NCI-H524 (cell line): ENCODE data around the gene BTAF1.

Experiments used
- DNase-seq, 2 experiments: peaks; one replicate each; lab custom pipeline; 2025; lab: John Stamatoyannopoulos, UW

BTAF1 gene

DNA sequence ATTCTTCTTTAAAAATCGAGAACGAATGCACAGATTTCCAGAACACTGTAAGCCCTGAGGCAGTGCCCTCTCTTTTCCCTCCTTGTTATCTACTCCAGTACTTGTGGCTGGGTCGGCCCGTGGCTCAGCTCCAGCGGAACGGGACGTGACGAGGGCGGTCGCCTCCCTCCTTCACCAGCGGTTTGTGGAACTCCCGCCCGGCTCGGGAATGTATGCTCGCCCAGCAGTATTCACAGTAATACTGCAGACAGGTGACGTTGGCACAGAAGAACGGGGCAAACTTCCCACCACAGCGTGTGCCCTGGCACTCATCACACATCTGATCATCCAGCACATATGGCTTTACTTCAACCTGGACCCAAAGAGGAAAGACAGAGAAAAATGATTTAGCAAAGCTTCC, 128.5 kb downstream of the BTAF1 start:
- no peak for DNase-seq

DNA sequence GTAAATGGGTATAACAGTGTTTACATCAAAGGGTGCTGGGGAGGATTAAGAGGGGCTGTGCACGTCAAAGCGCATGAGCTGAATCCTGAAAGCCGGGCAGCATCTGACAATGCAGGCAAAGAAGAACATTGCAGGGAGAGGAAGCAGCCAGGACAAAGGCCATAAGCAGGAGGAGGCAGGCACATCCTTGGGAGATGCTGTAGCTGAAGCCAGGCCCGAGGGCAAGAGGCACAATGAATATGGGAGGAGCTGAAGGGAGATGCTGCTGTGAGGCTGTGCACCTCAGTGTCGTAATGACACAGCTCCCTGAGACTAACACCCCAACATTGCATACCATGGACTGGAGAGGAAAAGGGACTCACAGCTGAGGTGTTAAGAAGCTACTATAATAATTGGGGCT, 129.2 kb downstream of the BTAF1 start:
- DNase-seq = no peak

DNA sequence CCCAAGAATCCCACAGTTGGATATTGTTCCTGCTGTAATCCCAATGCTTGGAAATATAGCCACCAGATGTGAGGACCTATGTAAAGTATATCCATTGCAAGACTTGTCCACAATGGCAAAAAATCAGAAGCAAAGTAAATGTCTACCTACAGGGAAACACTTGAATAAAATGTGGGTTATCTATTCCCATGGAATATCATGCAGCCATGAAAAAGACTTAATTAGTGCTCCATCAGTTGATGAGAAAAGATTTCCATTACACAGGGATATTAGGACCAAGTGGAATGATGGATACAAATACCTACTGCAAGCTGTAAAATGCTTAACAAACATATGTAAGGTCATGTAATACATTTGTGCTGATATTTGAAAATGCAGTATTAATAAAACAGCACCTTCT, 131.2 kb downstream of the BTAF1 start:
- no peak for DNase-seq

DNA sequence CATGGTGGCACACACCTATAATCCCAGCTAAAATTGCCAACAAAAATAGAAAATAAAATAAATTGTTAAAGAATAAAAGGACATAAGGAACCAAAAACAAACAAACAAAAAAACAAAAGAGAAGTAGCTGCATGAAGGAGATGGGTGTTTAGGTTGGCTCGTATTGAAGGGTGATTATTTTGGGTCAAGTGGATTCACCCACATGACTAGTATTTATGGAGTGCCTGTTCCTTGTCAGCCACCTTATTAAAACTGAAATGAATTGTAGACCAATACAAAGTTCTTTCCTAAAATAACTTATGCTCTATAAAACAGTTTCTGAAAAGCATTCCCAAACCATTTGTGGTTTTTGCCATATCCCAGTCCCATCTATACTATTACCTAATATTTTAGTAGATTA, 138.7 kb downstream of the BTAF1 start:
- no peak for DNase-seq

DNA sequence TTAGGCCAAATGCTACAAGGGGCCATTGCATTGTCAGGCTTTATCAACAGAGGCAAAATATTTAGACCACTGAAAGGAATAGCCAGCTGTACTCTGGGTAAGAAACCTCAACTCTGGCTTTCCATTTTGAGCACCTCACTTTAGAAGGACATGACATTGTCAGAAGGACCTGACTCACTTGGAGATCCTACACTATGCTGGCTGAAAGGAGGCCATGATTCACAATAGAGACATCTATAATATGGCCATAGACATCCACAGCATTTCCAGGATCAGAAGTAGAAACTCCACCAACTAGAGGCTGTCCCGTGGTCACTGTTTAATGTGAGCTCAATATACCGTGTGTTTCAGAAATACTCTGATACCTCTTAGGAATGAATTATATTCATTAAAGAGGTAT, 140.9 kb downstream of the BTAF1 start:
- DNase-seq = no peak

DNA sequence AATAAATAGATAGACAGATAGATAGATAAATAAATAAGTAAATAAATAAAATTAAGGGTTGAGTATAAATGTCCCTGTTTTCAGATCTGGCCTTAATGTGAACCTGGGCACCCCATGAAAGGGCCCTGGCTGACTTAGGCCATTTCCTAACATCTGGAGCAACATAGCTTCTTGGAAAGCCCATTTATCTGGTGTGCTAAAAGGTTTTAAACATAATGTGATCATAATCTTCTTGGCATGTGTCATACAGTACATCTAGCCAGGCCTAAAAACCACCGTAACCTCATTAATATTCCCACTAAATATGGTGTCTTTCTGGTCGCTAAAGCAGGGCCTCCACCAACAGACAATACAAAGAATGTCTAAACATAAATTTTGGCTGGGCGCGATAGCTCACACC, 142.8 kb downstream of the BTAF1 start:
- no peak for DNase-seq

DNA sequence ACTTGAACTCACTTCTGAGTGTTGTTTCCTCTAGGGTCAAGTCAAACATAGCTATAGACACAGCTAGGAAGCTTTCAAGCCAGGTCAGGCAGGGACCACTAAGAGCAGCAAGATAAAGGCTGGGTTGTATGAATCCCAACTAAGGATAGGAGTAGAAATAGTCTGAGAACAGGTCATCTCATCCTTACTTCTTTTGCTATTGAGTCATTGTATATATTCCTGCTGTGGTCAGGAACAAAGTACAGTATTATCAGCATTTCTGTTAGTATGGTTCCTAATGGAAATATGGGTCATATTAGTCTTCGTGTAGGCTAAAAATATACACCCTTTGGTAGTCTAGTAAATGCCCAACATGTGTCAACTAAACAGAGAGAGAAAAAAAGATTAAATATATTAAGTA, 145.3 kb downstream of the BTAF1 start:
- DNase-seq = no peak

DNA sequence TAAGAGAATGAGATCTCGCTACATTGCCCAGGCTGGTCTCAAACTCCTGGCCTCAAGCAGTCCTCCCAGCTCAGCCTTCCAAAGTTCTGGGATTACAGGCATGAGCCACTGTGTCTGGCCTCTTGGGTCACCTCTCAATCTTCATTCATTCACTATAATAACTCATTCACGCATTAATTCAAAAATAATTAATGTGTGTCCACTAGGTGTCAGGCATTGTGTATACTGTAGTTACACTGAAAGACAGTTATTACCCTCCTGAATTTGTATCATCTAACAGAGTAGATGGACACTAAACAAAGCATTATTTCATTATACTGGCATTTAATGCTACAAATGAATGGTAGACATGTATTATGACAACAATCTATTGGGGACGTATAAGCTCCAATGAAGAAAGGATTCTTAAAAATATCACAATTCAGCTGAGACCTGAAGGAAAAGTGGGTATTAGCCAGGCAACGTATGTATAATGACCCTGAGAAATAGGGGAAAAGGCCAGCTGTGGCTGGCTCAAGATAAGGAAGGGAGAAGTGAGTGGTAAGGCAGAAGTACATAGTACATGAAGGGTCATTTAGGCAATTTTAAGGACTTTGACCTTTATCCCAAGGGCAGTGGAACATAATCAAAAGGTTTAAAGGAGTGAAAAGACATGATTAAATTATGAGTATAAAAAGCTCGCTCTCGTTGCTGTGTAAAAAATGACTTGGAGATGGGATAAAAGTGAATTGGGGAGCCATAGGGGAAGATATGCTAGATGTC, 150.7 kb downstream of the BTAF1 start:
- peak in 1 of 2 experiments; percentile 1 for DNase-seq

DNA sequence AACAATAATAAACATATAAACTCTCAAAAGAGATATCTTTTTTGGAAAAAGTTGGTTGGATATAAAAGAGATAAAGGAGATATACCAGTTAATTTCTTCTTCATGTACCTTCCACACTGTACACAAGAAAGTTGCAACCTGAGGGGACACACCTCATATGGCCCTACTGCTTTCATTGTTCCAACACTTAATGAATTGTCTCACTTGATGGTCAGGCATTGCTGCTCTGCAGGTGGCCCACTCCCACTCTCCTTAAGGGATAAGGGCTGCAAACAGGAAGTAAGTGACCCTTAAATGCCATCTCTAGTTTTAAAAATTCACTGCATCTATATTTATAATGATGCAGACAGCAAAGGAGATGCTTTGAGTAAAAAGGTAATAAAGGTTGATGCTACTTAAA, 152.3 kb downstream of the BTAF1 start:
- no peak for DNase-seq

DNA sequence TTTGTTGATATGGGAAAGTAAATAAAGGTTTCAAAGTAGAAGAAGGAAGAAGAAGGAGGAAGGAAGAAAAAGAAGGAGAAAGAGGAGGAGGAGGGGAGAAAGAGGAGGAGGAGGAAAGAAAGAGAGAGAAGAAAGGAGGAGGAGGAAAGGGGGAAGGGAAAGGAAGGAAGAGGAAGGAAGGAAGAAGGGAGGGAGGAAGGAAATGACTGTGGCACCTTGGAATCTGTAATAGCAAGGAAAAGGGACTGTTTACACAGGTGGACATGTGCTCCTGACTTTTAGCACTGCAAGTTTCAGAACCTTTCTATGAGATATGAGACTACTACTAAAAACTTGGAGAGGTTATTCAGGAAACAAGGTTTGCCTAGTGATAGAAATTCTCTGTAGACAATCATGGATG, 153.2 kb downstream of the BTAF1 start:
- DNase-seq = no peak

DNA sequence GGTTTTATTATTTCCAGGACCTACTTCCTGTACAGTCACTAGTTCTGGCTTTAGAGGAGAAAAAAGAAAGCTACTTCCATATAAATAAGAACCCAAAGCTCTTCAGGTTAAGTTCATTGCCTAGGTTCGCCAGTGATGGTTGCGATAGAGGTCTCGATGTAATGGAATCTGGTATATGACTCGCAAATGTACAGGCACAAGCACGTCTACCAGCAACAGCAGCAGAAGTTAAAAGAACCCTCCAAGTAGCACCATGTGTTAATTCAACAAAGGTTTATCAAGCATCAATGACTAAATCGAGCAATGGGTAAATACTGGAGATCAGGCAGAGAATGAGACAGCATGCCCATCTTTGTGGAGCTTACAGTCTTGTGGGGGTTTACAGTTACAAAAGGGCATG, 155.4 kb downstream of the BTAF1 start:
- DNase-seq = no peak
